Activated CD8-positive, alpha-beta T cell treated with anti-CD3 and anti-CD28 coated beads for 36 hours (primary cell): ENCODE measurements around the gene NRG3. TPM values are rescaled to one million over a fixed set of nuclear protein-coding genes. Genes with fewer than 3 reads are reported as not detected.

Experiments
- ATAC-seq: fragments of 200-7000 bp; cut with Tn5 transposase; one replicate; pipeline ENCODE4 v1.10.0; 2021; ENCODE audit warnings: mild to moderate bottlenecking, moderate library complexity
- CTCF ChIA-PET: fragments of 350-600 bp; sonication (Branson Sonifier 250); formaldehyde crosslinking; loops from one replicate; lab custom pipeline; 2021; ENCODE audit warnings: antibody characterized with exemption; lab: Charles Lee
- POLR2A ChIA-PET: fragments of 350-600 bp; sonication (Branson Sonifier 250); formaldehyde crosslinking; loops from one replicate; lab custom pipeline; 2021; ENCODE audit warnings: antibody characterized with exemption; lab: Charles Lee
- DNase-seq: peaks from one replicate; pipeline ENCODE4 v3.0.0-alpha.2; 2020
- H3K27ac Mint-ChIP-seq: one replicate; pipeline ENCODE4 v1.8.0; 2021; ENCODE audit warnings: mild to moderate bottlenecking, mixed read lengths
- H3K27me3 Mint-ChIP-seq: one replicate; pipeline ENCODE4 v1.8.0; 2021; ENCODE audit warnings: mixed read lengths
- H3K36me3 Mint-ChIP-seq: one replicate; pipeline ENCODE4 v1.8.0; 2021; ENCODE audit warnings: low read depth, mixed read lengths
- H3K4me1 Mint-ChIP-seq: one replicate; pipeline ENCODE4 v1.8.0; 2021; ENCODE audit warnings: low read depth, mixed read lengths
- H3K4me3 Mint-ChIP-seq: one replicate; pipeline ENCODE4 v1.8.0; 2021; ENCODE audit warnings: mild to moderate bottlenecking, moderate library complexity, mixed read lengths
- H3K9me3 Mint-ChIP-seq: one replicate; pipeline ENCODE4 v1.8.0; 2021; ENCODE audit warnings: mixed read lengths
- intact Hi-C: fragments of 100-400 bp; cut with micrococcal nuclease; formaldehyde crosslinking; loops from one replicate; pipeline ENCODE4 v1.10.0; 2022
- total RNA-seq, 2 experiments: library from RNA; stranded (reverse); gene quantifications; one replicate each; pipeline ENCODE4 v1.2.3, GENCODE V29; 2021
- TF ChIP-seq, protein P1 (sequence below): fragments of 200-600 bp; IDR thresholded peaks from one replicate; pipeline ENCODE4 v1.8.0; 2022; ENCODE audit warnings: antibody characterized with exemption, mild to moderate bottlenecking

The NRG3 gene
- total RNA-seq, 2 experiments from 2014 or later, result not detected

DNA sequence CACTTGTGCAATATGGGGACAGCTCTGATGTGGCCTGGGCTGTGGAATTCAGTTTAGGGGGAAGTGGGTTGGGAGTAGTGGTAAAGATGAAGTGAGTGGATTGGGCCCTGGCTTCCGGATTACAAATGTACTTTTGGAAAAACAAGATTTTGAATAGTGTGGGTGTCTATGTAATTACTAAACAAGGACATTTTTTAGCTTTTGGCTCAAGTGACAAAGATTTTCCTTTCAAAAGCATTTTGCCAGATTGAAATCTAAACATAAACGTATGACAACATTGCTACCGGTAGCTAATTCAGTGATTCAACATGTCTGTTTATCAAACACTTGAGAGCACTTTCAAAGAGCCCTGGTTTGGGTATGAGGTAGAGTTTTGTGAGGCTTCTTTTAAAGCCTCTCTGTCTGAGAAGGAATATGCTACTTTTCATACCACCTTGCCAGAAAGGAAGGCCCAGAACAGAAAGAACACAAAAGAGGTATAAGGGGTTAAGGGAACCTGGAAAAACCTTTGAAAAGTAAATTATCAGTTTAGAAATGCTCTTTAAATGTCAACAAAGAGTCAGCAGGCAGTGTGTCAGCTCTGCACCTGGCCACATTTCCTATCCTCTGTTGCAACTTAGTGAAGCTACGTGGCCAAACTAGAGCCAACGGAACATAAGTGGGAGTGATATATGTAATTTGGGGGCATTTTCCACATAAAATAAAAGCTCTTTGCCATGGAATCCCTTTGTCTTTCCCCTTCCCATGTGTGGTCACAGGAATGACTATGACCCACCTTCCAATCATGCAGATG is 516.1 kb downstream of the NRG3 start:
- ChIA-PET CTCF (no interaction called here), POLR2A (interaction anchor here (1.2 kb wide), 1 partner anchor 10 kb away, joined by 4 read pairs; no protein-coding TSS in a partner anchor)

DNA sequence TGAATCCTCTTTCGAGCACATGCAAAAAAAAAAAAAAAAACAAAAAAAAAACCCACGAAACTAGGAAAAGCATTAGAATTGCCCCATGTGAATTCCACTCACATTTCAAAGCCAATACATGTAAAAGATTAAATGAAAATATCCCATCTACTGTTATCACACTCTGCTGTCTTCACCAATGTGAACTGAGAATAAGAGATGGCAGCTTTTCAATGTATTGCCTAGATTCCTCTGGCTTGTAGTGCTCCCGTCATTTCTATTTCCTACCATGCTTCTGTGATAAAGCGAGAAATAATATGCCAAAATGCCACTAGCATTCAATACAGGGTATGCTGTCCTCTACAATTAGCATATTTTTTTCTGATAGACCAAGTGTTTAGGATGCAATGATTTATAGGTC is 517.0 kb downstream of the NRG3 start:
- TF ChIP-seq, protein P1, sequence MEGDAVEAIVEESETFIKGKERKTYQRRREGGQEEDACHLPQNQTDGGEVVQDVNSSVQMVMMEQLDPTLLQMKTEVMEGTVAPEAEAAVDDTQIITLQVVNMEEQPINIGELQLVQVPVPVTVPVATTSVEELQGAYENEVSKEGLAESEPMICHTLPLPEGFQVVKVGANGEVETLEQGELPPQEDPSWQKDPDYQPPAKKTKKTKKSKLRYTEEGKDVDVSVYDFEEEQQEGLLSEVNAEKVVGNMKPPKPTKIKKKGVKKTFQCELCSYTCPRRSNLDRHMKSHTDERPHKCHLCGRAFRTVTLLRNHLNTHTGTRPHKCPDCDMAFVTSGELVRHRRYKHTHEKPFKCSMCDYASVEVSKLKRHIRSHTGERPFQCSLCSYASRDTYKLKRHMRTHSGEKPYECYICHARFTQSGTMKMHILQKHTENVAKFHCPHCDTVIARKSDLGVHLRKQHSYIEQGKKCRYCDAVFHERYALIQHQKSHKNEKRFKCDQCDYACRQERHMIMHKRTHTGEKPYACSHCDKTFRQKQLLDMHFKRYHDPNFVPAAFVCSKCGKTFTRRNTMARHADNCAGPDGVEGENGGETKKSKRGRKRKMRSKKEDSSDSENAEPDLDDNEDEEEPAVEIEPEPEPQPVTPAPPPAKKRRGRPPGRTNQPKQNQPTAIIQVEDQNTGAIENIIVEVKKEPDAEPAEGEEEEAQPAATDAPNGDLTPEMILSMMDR, result no peak
- DNase-seq (no peak), ATAC-seq (no peak)
- Mint-ChIP-seq H3K36me3 (no peaks in the 10 kb centered on the region), H3K4me3 (no peak overlapping the region), H3K9me3 (no peaks in the 10 kb centered on the region), H3K4me1 (no peaks in the 10 kb centered on the region), H3K27ac (no peak overlapping the region), H3K27me3 (no peaks in the 10 kb centered on the region)
- intact Hi-C loops, result no loop called here
- CTCF ChIA-PET, result no interaction called here
- POLR2A ChIA-PET, result no interaction called here

More for the DNA sequence above, 516.1 kb downstream of the NRG3 start:
- DNase-seq (no peak), ATAC-seq (no peak)
- Mint-ChIP-seq H3K36me3 (no peaks in the 10 kb centered on the region), H3K27me3 (no peaks in the 10 kb centered on the region), H3K4me1 (no peaks in the 10 kb centered on the region), H3K4me3 (no peak overlapping the region), H3K27ac (no peak overlapping the region), H3K9me3 (no peaks in the 10 kb centered on the region)
- TF ChIP-seq, protein P1, result no peak
- intact Hi-C loops, result no loop called here

DNA sequence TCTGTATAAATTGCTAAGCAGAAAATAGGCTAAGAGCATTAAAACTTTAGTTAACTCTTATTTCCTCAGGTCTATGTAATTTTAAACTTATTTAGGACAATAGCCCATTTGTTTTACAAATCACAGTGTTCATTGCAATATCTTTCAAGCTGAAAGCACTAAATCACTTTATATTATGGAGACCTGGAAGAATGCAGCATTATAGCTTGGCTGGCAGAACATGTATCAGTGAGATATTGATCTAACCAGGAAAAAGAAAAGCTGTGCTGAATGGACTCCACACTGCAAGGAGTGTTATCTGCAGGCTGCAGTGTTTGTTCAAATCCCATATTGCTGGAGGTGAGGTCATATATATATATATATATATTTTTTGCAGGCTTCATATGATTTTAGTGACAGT is 517.5 kb downstream of the NRG3 start:
- no peaks in the 10 kb centered on the region for H3K36me3 Mint-ChIP-seq
- no peaks in the 10 kb centered on the region for H3K27me3 Mint-ChIP-seq
- DNase-seq, result no peak
- H3K4me3 Mint-ChIP-seq, result no peak overlapping the region
- intact Hi-C loops, result no loop called here
- no peaks in the 10 kb centered on the region for H3K9me3 Mint-ChIP-seq
- no peaks in the 10 kb centered on the region for H3K4me1 Mint-ChIP-seq
- TF ChIP-seq, protein P1, result no peak
- POLR2A ChIA-PET, result no interaction called here
- H3K27ac Mint-ChIP-seq, result no peak overlapping the region
- CTCF ChIA-PET, result interaction anchor here (1.1 kb wide), 1 partner anchor 10 kb away, joined by 3 read pairs; no protein-coding TSS in a partner anchor
- ATAC-seq, result no peak

DNA sequence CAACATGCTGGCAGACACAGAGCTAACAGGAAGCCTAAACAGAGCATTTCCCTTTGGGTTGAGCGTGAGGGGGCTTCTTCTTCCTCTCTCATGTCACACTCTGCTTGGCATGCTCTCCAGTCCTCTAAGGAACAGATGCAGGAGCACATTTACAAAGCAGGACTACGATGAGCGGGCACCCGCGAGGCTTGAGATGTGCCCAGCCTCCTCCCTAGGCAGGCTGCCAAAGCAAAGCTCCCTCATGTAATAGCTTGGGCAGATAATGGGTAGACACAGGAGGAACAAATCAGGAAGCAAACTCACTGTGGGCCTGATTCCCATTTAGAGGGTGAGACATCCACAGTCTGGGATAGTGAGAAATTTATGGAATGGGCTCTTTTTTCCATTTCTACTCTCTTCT is 519.1 kb downstream of the NRG3 start:
- CTCF ChIA-PET, result no interaction called here
- no peak for DNase-seq
- no peak for ATAC-seq
- intact Hi-C loops, result no loop called here
- POLR2A ChIA-PET, result no interaction called here
- no peaks in the 10 kb centered on the region for H3K27me3 Mint-ChIP-seq
- TF ChIP-seq, protein P1, result no peak
- no peaks in the 10 kb centered on the region for H3K4me1 Mint-ChIP-seq
- no peaks in the 10 kb centered on the region for H3K36me3 Mint-ChIP-seq
- H3K4me3 Mint-ChIP-seq, result no peak overlapping the region
- H3K9me3 Mint-ChIP-seq, result no peaks in the 10 kb centered on the region
- no peak overlapping the region for H3K27ac Mint-ChIP-seq

DNA sequence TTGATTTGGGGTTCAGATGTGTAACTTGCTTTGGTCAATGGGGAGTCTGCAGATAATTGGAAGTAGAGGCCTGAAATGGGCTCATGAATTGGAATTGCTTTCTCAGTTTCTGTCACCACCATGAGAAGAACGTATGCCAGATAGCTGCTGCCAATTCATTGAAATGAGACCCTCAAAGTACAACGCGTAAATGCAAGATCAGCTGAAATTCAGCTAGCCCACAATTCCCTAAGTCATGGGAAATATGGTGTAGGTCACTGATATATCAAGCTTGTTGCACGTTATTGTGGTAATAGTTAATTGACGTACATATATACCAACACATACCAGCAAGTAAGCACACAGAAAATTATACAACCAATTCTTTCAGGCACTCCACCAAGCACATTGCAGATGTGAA is 520.0 kb downstream of the NRG3 start:
- Mint-ChIP-seq H3K27ac (no peak overlapping the region), H3K36me3 (no peaks in the 10 kb centered on the region), H3K9me3 (no peaks in the 10 kb centered on the region), H3K4me1 (no peaks in the 10 kb centered on the region), H3K4me3 (no peak overlapping the region), H3K27me3 (no peaks in the 10 kb centered on the region)
- DNase-seq (no peak), ATAC-seq (no peak)
- intact Hi-C loops, result no loop called here
- CTCF ChIA-PET, result no interaction called here
- POLR2A ChIA-PET, result no interaction called here
- TF ChIP-seq, protein P1, result no peak
